Measurements from ENCODE around the gene CNTN5.

Gene CNTN5

GRCh38 chr11:100068116-100068515 is 1047.4 kb downstream of the CNTN5 start:
- DNase-seq (ENCODE audit: low read depth): no peak
- TF ChIP-seq CTCF (IDR thresholded peaks at IDR 0.05; ENCODE audit: control insufficient read depth, insufficient read depth, low read depth, low read length, missing control alignments): no peak
- no peak overlapping the region for H3K4me3 ChIP-seq (ENCODE audit: control insufficient read depth, low read depth, low read length)

GRCh38 chr11:100072131-100072530 is 1051.4 kb downstream of the CNTN5 start:
- no peak for DNase-seq (ENCODE audit: low read depth)
- no peak for TF ChIP-seq CTCF (IDR thresholded peaks at IDR 0.05; ENCODE audit: control insufficient read depth, insufficient read depth, low read depth, low read length, missing control alignments)
- H3K4me3 ChIP-seq (ENCODE audit: control insufficient read depth, low read depth, low read length): no peak overlapping the region

- H3K4me3 ChIP-seq (ENCODE audit: control insufficient read depth, low read depth, low read length): no peak overlapping the region
- DNase-seq (ENCODE audit: low read depth): no peak
- no peak for TF ChIP-seq CTCF (IDR thresholded peaks at IDR 0.05; ENCODE audit: control insufficient read depth, insufficient read depth, low read depth, low read length, missing control alignments)
These were observed 1059.6 kb downstream of the CNTN5 start for GRCh38 chr11:100080381-100080780.

GRCh38 chr11:100080821-100081220 is 1060.1 kb downstream of the CNTN5 start:
- no peak for TF ChIP-seq CTCF (IDR thresholded peaks at IDR 0.05; ENCODE audit: control insufficient read depth, insufficient read depth, low read depth, low read length, missing control alignments)
- H3K4me3 ChIP-seq (ENCODE audit: control insufficient read depth, low read depth, low read length): no peak overlapping the region
- no peak for DNase-seq (ENCODE audit: low read depth)

GRCh38 chr11:100093698-100094097 is 1072.9 kb downstream of the CNTN5 start:
- no peak for TF ChIP-seq CTCF (IDR thresholded peaks at IDR 0.05; ENCODE audit: control insufficient read depth, insufficient read depth, low read depth, low read length, missing control alignments)
- H3K4me3 ChIP-seq (ENCODE audit: control insufficient read depth, low read depth, low read length): no peak overlapping the region
- DNase-seq (ENCODE audit: low read depth): no peak

- no peak overlapping the region for H3K4me3 ChIP-seq (ENCODE audit: control insufficient read depth, low read depth, low read length)
- no peak for DNase-seq (ENCODE audit: low read depth)
- no peak for TF ChIP-seq CTCF (IDR thresholded peaks at IDR 0.05; ENCODE audit: control insufficient read depth, insufficient read depth, low read depth, low read length, missing control alignments)
These were observed 1073.5 kb downstream of the CNTN5 start for GRCh38 chr11:100094121-100094865.

Data from AG09309 (cell line).